K562 (cell line): ENCODE measurements around the gene OTULIN.

Experiments
- CBFB ChIP-seq: sonication (generic); formaldehyde crosslinking; IDR thresholded peaks from 2 replicates; pipeline ENCODE4 v1.4.0; 2020; ENCODE audit warnings: mild to moderate bottlenecking, missing genetic modification reagents
- POLR2A ChIP-seq: fragments of 450-650 bp; conservative IDR thresholded peaks from 2 replicates; pipeline ENCODE4 v1.6.1; 2016

- no peak for TF ChIP-seq CBFB (CRISPR knock-in tag)
- TF ChIP-seq POLR2A, result no peak
Observed at GRCh38 chr5:14655146-14655741, 9.3 kb upstream of the OTULIN start.
